GM20000 (cell line): ENCODE data around the gene MTHFSD.

ENCODE experiments used
- DNase-seq: peaks from one replicate; pipeline ENCODE4 v3.0.0; 2012; ENCODE audit warnings: low spot score
- TF ChIP-seq, protein P1 (sequence below): IDR thresholded peaks from 2 replicates; pipeline ENCODE4 v1.5.1; 2012; ENCODE audit warnings: mild to moderate bottlenecking, control low read depth; ENCODE audit errors: extremely low read depth, missing control alignments

The MTHFSD gene

DNA sequence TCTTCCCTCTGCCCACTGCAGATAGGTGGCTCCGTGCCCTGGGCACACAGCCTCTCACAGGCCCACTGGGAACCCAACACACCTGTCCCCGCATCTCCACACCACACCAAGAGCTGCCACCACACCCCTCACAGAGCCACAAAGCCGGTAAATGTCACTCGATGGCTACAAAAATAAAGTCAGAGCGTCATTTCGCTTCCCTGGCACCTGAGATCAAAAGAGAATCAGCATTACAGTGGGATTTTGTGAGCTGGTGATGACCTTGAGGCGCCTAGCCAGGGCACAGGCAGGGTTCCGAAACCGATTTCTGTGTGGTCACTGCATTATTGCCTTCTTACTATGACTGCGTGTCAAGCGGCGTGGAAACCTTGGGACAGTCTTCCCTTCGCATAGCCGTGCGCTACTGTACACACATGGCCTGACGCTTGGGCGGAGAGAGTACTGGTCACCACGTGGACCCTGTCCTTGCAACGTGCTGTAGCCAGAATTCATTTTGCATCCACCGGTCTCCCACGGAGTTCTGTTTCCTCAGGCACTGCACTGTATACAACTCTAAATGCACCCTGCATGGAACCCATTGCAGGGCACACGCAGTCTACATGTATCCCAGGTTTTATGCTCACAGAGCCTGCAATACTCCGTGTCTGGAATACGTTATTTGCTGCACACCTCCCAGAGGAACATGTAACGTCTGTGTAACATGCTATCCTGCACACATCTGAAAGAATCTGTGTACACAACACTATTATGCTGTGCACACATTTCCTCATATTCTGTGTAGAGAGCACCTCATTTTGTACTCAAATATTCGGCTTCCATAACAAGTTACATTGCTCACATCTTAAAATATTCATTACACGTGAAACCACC is 50.5 kb downstream of the MTHFSD start:
- no peak for DNase-seq

DNA sequence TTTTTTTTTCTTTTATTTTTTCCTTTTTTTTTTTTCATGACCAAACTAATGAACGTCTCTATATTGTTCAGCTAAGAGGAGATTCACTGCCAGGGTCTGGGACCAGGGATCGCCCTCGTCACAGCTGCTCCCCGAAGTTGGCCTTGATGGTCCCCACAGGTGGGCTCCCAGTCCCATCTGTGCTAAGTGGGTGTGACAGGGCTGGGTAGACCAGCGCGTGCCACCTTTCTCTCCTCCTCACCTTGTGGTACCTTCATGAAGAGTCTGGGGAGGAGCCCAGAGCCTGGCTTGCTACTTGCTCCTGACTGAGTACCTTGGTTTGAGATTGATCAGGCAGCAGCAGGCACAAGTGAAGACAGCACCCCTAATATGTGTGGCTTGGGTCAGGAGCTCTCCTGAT is 51.2 kb downstream of the MTHFSD start:
- TF ChIP-seq, protein P1, sequence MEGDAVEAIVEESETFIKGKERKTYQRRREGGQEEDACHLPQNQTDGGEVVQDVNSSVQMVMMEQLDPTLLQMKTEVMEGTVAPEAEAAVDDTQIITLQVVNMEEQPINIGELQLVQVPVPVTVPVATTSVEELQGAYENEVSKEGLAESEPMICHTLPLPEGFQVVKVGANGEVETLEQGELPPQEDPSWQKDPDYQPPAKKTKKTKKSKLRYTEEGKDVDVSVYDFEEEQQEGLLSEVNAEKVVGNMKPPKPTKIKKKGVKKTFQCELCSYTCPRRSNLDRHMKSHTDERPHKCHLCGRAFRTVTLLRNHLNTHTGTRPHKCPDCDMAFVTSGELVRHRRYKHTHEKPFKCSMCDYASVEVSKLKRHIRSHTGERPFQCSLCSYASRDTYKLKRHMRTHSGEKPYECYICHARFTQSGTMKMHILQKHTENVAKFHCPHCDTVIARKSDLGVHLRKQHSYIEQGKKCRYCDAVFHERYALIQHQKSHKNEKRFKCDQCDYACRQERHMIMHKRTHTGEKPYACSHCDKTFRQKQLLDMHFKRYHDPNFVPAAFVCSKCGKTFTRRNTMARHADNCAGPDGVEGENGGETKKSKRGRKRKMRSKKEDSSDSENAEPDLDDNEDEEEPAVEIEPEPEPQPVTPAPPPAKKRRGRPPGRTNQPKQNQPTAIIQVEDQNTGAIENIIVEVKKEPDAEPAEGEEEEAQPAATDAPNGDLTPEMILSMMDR = no peak
- no peak for DNase-seq

More for the DNA sequence above, 50.5 kb downstream of the MTHFSD start:
- TF ChIP-seq, protein P1 = no peak

DNA sequence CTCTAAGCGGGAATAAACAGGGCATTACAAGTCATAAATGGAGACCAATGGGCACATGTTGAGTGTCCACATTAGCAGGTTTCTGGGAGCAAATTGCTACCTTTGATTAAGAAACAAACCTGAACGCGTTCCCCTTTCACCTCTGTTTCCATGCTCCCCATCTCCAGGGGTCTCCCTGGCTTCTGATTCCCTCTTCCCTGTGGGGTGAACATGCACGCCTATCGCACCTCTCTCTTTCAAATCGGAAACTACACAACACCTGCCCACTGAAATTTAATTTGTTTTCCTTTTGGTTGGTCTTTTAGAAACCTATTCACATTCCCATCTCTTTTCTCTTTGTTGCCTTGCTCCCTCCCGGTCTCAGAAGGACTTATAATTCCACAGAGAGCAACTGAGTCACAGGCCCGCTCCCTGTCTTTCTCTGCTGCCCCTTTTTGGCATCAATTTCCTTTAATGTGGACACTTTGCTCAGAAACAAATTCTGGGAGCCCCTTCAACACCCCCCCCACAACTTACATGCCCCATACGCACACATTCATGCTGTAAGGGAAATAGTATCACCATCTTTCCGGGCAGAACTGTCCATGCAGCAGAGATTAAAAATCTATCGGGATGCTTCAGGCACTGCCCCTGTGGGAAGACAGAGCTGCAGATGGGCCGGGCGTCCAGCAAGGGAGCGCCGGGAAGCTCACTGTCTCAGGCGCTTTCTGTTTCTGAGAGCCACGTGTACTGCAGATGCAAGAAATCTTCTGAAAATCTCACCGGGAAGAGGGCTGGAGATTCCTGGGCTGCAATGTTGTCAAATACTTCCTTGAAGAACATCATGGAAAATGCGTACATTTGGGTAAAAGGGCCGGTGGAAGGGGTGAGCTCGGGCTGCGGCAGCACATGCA is 51.9 kb downstream of the MTHFSD start:
- TF ChIP-seq, protein P1 = no peak
- DNase-seq = no peak

DNA sequence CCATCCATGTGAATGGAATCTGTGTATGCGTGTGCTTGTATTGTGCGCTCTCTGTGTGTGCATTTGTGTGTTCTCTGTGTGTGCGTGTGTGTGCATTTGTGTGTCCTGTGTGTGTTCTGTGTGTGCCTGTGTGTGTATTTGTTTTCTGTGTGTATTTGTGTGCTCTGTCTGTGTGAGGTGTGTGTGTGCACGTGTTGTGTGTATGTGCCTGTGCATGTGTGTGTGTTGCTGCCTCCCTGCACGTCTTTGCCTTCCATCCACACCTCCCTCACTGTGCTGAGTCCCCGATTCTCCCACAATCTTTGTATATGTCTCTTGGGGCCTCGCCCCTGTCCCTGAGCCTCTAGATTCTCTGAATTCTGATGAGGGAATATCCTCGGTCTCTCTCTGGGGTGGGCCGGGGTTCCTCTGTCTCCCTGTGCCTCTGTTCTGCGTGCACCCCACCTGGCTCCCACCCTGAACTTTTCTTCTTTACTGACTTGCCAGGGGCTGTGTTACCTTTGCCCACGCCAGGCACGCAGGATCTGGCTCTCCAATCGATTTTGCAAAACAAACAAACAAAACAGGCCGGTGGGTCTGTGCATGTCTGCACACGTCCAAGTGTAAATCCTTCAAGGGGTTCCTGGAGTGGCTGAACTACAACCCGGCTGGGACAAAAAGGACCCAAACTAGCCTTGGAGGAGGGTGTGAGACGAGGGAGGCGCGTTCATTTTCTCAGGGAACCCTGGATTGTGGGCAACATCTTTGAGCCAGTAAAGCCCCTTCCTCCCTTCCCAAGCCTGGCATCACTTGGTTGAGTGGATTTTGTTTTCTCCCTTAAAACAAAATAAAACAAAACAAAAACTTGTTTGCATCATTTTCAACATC is 52.8 kb downstream of the MTHFSD start:
- TF ChIP-seq, protein P1 = no peak
- no peak for DNase-seq

DNA sequence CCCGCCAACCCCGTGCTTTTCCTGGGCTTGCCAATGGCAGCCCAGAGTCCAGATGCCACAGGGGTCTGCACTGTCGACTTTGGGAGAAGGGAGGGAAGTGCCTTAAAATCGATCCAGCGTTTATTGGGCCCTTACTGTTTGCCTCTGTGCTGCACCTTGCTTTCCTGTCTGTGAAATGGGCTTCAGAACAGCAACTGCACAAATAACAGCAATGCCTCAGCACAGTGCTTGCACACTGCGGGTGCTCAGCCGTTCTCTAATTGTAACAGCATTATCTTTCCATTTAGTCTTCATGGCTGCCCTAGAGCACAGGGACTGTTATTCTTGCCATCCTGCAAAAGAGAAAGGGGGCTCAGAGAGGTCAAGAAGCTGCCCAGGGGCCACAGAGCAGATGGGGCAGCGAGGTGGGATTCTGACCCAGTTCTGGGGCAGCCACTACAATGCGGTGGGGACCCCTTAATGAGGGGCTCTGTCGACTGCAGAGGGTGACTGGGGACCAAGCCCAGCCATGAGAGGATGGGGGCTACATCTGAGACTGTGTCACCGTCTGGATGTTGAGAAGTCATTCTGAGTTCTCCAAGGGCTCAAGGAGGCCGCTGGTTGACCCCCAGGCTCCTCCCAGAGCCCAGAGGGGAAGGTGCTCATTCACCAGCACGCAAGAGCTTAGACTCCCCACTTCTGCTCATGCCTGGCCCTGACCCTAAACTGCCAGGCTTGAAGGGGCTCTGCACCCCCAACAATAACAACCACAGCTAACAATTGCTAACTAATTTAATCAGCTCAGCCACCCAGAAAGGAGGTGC is 54.1 kb downstream of the MTHFSD start:
- DNase-seq = no peak
- TF ChIP-seq, protein P1 = no peak

DNA sequence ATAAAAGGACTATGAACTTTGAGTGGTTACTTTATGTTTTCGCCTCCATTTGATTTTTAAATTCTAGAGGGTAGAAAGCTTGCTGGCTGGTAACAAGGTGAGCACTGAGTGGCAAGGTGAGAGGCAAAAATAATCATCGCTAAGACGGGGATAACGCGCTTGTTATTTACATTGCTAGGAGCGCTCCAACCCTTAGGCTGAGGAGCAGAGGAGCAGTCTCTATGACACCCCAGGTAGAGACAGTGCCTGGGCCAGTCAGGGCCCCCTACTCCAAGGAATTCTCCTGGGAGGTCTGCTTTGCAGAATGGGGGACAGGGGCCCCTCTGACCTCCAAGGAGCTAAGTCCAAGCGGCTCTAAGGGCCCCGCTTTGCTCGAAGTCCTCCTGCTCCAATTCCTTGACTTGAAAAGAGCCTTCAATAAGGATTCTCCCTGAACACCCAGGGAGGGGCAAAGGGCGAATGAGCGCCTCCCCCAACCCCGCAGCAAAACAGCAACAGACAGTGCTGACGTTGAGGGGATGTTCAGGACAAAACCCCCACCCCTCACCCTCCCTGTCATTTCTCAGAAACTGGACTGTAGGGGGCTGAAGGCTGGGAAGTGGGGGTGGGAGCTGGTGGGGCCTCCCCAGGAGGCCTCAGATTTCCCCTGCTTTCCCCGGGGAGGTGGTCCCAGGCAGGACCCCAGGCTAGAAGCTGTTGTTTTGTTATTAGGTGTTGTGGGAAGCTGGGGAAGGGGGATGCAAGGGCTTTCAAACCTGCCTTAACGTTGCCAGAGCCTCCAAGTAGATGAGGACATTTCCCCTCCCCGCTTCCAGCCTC is 54.9 kb downstream of the MTHFSD start:
- TF ChIP-seq, protein P1 = no peak
- no peak for DNase-seq
